ENCODE measurements around the gene RALGAPB.
"Not testable (repeated sequence)": the region's sequence is repeated elsewhere in the genome, so short reads cannot be mapped to it uniquely, and the experiment has no call there.

DNA sequence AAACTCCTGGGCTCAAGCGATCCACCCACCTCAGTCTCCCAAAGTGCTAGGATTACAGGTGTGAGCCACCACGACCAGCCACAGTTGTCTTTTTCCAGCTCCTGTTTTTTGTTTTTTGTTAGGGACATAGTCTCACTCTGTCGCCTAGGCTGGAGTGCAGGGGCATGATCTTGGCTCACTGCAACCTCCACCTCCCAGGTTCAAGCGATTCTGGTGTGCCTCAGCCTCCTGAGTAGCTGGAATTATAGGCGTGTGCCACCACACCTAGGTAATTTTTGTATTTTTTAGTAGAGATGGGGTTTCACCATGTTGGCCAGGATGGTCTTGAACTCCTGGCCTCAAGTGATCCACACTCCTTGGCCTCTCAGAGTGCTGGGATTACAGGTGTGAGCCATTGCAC is 39.8 kb upstream of the RALGAPB start:
- TF ChIP-seq, protein P1, sequence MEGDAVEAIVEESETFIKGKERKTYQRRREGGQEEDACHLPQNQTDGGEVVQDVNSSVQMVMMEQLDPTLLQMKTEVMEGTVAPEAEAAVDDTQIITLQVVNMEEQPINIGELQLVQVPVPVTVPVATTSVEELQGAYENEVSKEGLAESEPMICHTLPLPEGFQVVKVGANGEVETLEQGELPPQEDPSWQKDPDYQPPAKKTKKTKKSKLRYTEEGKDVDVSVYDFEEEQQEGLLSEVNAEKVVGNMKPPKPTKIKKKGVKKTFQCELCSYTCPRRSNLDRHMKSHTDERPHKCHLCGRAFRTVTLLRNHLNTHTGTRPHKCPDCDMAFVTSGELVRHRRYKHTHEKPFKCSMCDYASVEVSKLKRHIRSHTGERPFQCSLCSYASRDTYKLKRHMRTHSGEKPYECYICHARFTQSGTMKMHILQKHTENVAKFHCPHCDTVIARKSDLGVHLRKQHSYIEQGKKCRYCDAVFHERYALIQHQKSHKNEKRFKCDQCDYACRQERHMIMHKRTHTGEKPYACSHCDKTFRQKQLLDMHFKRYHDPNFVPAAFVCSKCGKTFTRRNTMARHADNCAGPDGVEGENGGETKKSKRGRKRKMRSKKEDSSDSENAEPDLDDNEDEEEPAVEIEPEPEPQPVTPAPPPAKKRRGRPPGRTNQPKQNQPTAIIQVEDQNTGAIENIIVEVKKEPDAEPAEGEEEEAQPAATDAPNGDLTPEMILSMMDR (IDR thresholded peaks at IDR 0.05): not testable (repeated sequence)
- not testable (repeated sequence) for TF ChIP-seq POLR2A (IDR thresholded peaks at IDR 0.05)

Measured in suprapubic skin (tissue), 3 donors.